Neutrophil (primary cell): Measurements from ENCODE around the gene SLC34A1.

Source experiments
- H3K27ac ChIP-seq: fragments of 200-600 bp; sonication (generic); 2 replicates; pipeline ENCODE4 v1.5.1; 2016; ENCODE audit warnings: mild to moderate bottlenecking, moderate library complexity
- H3K27me3 ChIP-seq: fragments of 200-600 bp; sonication (generic); 2 replicates; pipeline ENCODE4 v1.6.0; 2016; ENCODE audit warnings: mild to moderate bottlenecking
- H3K36me3 ChIP-seq: fragments of 200-600 bp; sonication (generic); 2 replicates; pipeline ENCODE4 v1.5.1; 2017
- H3K4me1 ChIP-seq, 2 experiments: fragments of 200-600 bp in 1 of 2; sonication (generic) in 1 of 2; 1 replicate in 1 of 2; 2 replicates in 1 of 2; pipeline versions ENCODE4 v1.5.1 to v1.6.1; 2013 to 2016; ENCODE audit warnings: low read depth in 1 of 2, low read length in 1 of 2, mild to moderate bottlenecking in 1 of 2, moderate library complexity in 1 of 2; ENCODE audit not compliant: control insufficient read depth in 1 of 2, insufficient read depth in 1 of 2
- H3K4me3 ChIP-seq, 2 experiments: fragments of 200-600 bp in 1 of 2; sonication (generic) in 1 of 2; 1 replicate in 1 of 2; 2 replicates in 1 of 2; pipeline ENCODE4 v1.5.1; 2013 to 2016; ENCODE audit warnings: low read depth in 1 of 2, low read length in 1 of 2, mild to moderate bottlenecking in 1 of 2, moderate library complexity in 1 of 2
- H3K9me3 ChIP-seq: fragments of 200-600 bp; sonication (generic); 2 replicates; pipeline ENCODE4 v1.5.1; 2016
- TF ChIP-seq, protein P1 (sequence below): fragments of 200-600 bp; sonication (generic); IDR thresholded peaks from 2 replicates; pipeline ENCODE4 v1.5.1; 2016; ENCODE audit warnings: antibody characterized with exemption

The SLC34A1 gene

DNA sequence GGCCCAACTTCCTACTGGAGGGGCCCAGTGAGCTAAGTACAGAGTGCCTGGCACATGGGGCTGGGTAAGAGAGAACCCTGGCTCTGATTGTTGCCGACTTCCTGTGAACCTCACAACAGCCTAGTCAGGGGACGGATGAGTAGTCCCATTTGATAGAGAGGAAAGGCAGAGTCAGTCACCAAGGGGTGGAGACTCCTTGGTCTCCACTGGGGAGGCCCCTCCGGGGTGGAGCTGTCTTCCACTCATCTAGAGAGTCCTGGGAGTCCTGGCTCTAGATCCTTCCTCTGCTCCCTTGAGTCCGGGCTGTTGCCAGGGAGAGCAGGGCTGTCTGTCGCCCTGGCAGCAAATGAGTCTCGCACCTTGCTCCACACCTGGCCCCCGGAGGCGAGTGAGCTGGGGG is 50.2 kb downstream of the SLC34A1 start:
- Histone ChIP-seq H3K27me3 (no peaks in the 10 kb centered on the region), H3K4me3 (no peak overlapping the region), H3K4me1 (peaks cover 82 to 88% of the 10 kb centered on the region in 2 experiments), H3K36me3 (peaks cover 89% of the 10 kb centered on the region), H3K27ac (peak overlapping the region; percentile 98), H3K9me3 (no peaks in the 10 kb centered on the region)
- TF ChIP-seq, protein P1, sequence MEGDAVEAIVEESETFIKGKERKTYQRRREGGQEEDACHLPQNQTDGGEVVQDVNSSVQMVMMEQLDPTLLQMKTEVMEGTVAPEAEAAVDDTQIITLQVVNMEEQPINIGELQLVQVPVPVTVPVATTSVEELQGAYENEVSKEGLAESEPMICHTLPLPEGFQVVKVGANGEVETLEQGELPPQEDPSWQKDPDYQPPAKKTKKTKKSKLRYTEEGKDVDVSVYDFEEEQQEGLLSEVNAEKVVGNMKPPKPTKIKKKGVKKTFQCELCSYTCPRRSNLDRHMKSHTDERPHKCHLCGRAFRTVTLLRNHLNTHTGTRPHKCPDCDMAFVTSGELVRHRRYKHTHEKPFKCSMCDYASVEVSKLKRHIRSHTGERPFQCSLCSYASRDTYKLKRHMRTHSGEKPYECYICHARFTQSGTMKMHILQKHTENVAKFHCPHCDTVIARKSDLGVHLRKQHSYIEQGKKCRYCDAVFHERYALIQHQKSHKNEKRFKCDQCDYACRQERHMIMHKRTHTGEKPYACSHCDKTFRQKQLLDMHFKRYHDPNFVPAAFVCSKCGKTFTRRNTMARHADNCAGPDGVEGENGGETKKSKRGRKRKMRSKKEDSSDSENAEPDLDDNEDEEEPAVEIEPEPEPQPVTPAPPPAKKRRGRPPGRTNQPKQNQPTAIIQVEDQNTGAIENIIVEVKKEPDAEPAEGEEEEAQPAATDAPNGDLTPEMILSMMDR = no peak

DNA sequence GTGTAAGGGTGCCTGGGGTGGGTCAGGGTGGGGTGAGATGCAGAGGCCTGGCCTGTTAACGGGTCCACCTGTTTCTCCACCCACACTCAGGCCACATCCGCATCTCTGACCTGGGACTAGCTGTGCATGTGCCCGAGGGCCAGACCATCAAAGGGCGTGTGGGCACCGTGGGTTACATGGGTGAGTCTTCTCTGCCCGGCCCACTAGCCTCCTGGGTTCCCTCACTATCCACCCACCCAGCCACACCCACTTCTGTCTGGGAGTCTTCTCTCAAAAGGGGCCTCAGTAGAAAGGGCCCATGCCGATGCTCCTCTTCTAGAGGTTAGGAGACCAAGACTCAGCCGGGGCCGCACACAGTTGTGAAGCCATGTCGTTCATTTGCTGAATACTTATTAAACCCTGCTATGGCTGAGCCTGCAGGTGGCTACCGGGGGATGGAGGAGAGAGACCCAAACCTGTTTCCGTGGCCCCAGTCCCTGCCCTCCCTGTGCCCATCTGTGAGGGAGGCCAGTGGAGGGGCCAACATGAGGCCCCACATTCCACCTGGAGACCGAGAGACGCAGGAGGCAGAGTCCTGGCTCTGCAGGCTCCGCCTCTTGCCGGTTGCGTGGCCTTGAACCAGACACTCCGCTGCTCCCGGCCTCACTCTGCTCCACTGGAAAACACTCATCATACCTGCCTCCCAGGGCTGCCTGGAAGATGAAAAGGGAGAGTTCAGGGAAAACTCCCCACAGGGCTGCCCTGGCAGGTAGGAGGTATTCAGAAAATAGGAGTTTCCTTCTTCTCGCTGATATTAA is 50.9 kb downstream of the SLC34A1 start:
- Histone ChIP-seq H3K4me3 (no peak overlapping the region), H3K9me3 (no peaks in the 10 kb centered on the region), H3K27me3 (no peaks in the 10 kb centered on the region), H3K4me1 (peaks cover 80 to 88% of the 10 kb centered on the region in 2 experiments), H3K36me3 (peaks cover 95% of the 10 kb centered on the region), H3K27ac (peak overlapping the region; percentile 98)
- TF ChIP-seq, protein P1 = no peak

DNA sequence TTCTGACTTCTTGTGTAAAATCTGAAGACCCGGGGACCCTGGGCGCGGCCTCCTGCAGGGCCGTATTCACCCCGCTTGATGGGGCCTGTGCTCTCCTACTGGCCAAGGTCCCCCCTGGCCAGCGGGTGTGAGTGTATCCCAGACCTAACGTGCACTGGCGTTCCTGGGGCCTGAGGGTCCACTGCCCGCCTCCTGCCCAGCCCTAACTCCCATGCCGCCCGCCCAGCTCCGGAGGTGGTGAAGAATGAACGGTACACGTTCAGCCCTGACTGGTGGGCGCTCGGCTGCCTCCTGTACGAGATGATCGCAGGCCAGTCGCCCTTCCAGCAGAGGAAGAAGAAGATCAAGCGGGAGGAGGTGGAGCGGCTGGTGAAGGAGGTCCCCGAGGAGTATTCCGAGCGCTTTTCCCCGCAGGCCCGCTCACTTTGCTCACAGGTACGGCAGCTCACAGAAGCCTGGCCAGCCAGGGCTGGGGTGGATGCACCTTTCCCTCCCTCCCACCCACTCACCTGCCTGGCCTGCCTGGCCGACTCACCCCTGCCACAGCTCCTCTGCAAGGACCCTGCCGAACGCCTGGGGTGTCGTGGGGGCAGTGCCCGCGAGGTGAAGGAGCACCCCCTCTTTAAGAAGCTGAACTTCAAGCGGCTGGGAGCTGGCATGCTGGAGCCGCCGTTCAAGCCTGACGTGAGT is 51.8 kb downstream of the SLC34A1 start:
- peak overlapping the region; percentile 98 for H3K27ac ChIP-seq
- H3K4me1 ChIP-seq = peaks cover 77 to 80% of the 10 kb centered on the region in 2 experiments
- TF ChIP-seq, protein P1 = no peak
- H3K4me3 ChIP-seq = no peak overlapping the region
- H3K36me3 ChIP-seq = peaks cover 95% of the 10 kb centered on the region
- no peaks in the 10 kb centered on the region for H3K9me3 ChIP-seq
- no peaks in the 10 kb centered on the region for H3K27me3 ChIP-seq

DNA sequence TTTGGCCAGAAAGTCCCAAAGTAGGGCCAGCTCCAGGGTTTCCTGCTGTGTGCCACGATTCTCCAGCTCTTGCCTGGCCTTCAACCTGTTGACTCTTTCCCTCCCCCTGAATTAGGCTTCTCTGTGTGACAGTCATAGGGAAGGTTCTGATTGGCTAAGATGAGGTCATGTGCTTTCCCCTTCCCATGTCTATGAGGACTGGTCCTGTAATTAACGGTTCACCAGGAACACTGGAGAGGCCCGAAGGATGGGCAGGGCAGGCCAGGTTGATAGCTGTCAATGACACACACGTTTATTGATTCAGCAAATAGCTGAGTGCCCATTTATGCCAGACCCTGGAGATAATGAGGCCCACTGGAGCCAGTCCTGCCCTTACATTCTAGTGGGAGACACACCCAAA is 53.4 kb downstream of the SLC34A1 start:
- Histone ChIP-seq H3K9me3 (no peaks in the 10 kb centered on the region), H3K4me3 (no peak overlapping the region), H3K36me3 (peaks cover 100% of the 10 kb centered on the region), H3K27ac (peak overlapping the region; percentile 98), H3K27me3 (no peaks in the 10 kb centered on the region), H3K4me1 (peaks cover 67 to 70% of the 10 kb centered on the region in 2 experiments)
- TF ChIP-seq, protein P1 = no peak

DNA sequence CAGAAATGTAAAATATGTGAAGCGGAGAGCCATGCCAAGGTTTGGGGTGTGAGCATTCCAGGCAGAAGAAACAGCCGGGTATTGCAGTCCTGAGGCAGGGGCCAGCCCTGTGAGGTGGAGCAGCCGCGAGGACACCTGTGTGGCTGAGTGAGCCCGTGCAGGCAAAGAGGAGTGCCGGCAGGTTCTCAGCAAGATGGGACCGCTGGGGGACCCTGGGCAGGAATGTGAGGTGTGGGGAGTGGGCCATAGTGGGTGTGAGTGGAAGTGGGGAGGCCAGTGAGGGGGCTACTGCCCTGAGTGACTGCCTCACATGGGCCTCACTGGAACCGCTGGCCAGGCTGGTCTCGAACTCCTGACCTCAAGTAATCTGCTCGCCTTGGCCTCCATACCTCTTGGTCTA is 54.2 kb downstream of the SLC34A1 start:
- TF ChIP-seq, protein P1 = no peak
- Histone ChIP-seq H3K27me3 (no peaks in the 10 kb centered on the region), H3K36me3 (peaks cover 100% of the 10 kb centered on the region), H3K4me1 (peaks cover 65 to 66% of the 10 kb centered on the region in 2 experiments), H3K4me3 (no peak overlapping the region), H3K27ac (peak overlapping the region; percentile 98), H3K9me3 (no peaks in the 10 kb centered on the region)
